Body of pancreas (tissue), 4 donors: ENCODE data around the gene WWOX. TPM values are rescaled to one million over a fixed set of nuclear protein-coding genes. Genes with fewer than 3 reads are reported as not detected.

Experiments
- ATAC-seq: fragments of 150-250 bp; one replicate; pipeline ENCODE4 v1.9.1; 2016
- DNase-seq, 4 donors: peaks; one replicate each; pipeline ENCODE4 v3.0.0-alpha.2; 2019
- H3K27ac ChIP-seq, 4 donors: fragments of 200-600 bp; sonication (generic); 1 replicate in 3 of 4; 2 replicates in 1 of 4; pipeline versions ENCODE4 v1.5.1 to v1.6.1; 2016 to 2019; ENCODE audit warnings: mild to moderate bottlenecking in 1 of 4, mixed read lengths in 1 of 4, moderate library complexity in 1 of 4
- H3K27me3 ChIP-seq, 2 donors: fragments of 200-600 bp; sonication (generic); one replicate each; pipeline ENCODE4 v1.6.0; 2016; ENCODE audit warnings: mild to moderate bottlenecking in 1 of 2
- H3K36me3 ChIP-seq, 2 donors: fragments of 200-600 bp; sonication (generic); replicated peaks in 1 of 2; 2 replicates each; pipeline ENCODE4 v1.5.1; 2016; ENCODE audit warnings: low read depth in 2 of 2; ENCODE audit not compliant: insufficient read depth in 1 of 2
- H3K4me1 ChIP-seq: fragments of 200-600 bp; sonication (generic); one replicate; pipeline ENCODE4 v1.6.0; 2016
- H3K4me3 ChIP-seq, 2 donors: fragments of 200-600 bp; sonication (generic); 1 replicate in 1 of 2; 2 replicates in 1 of 2; pipeline ENCODE4 v1.5.1; 2016 to 2019
- H3K9me3 ChIP-seq, 3 donors: fragments of 200-600 bp; sonication (generic); 1 replicate in 2 of 3; 2 replicates in 1 of 3; pipeline ENCODE4 v1.5.1; 2016
- CTCF ChIP-seq, 7 experiments: fragments of 450-650 bp in 4 of 7; fragments of 200-600 bp in 3 of 7; sonication (generic) in 3 of 7; IDR thresholded peaks; one replicate each; pipeline ENCODE4 v1.5.1; 2016 to 2019; ENCODE audit warnings: antibody characterized with exemption in 7 of 7
- POLR2A ChIP-seq, 3 donors: fragments of 450-650 bp; IDR thresholded peaks; one replicate each; pipeline ENCODE4 v1.6.1; 2016; ENCODE audit warnings: antibody characterized with exemption in 3 of 3, mild to moderate bottlenecking in 2 of 3
- WGBS, 2 donors: methylation state at CpG; one replicate each; pipeline ENCODE4 v1.1.5; 2017; 5-methylcytosine and 5-hydroxymethylcytosine counted together
- intact Hi-C: fragments of 100-400 bp; cut with DNase I; formaldehyde crosslinking; loops from one replicate; pipeline ENCODE4 v1.15.1; 2023
- total RNA-seq, 2 donors: library from RNA; depleted of rRNA; stranded (reverse); fragments of >200 nt; gene quantifications; one replicate each; pipeline ENCODE4 v1.1.0, GENCODE V29; 2016

The WWOX gene
- total RNA-seq, 2 donors from 2014 or later, result 52.7 to 67.2 TPM

- H3K27ac ChIP-seq, result no peak overlapping the region
- WGBS, 2 donors, result 80 to 89% methylated on average over 9 of the region's 9 CpGs
- no peak for TF ChIP-seq POLR2A (IDR thresholded peaks at IDR 0.05)
- TF ChIP-seq CTCF (IDR thresholded peaks at IDR 0.05), result no peak
- intact Hi-C loops, result no loop called here
- H3K9me3 ChIP-seq, result no peaks in the 10 kb centered on the region
- H3K36me3 ChIP-seq, result no peaks in the 10 kb centered on the region
- no peak overlapping the region for H3K4me3 ChIP-seq
- no peak for DNase-seq
- H3K27me3 ChIP-seq, result no peaks in the 10 kb centered on the region
- no peak for ATAC-seq
- peaks cover 17% of the 10 kb centered on the region for H3K4me1 ChIP-seq
Measured at GRCh38 chr16:78659216-78659615, 559.8 kb downstream of the WWOX start.

GRCh38 chr16:78659668-78660217 lies 560.3 kb downstream of the WWOX start:
- Histone ChIP-seq H3K9me3 (no peaks in the 10 kb centered on the region), H3K36me3 (no peaks in the 10 kb centered on the region), H3K27me3 (no peaks in the 10 kb centered on the region), H3K4me3 (no peak overlapping the region), H3K27ac (no peak overlapping the region), H3K4me1 (peaks cover 16% of the 10 kb centered on the region)
- ATAC-seq, result no peak
- WGBS, 2 donors, result 55 to 61% methylated on average over 3 of the region's 3 CpGs
- intact Hi-C loops, result no loop called here
- TF ChIP-seq POLR2A (IDR thresholded peaks at IDR 0.05) (no peak), CTCF (IDR thresholded peaks at IDR 0.05) (no peak)
- no peak for DNase-seq

DNA sequence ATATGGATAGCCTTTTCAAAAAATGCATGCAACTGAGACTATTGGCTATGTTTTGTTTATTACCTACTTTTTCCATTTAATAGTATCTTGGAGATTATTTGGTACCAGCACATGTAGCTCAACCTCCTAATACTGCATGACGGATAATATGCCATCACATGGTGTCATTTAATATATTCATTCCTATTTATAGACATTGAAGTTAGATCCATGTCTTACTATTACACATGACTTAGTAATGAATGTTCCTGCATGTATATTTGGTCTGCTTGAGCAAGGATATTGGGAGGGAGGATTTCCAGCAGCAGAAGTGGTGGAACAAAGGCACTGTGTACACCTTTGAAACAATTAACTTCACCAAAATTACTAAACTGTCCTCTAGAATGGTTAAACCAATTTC lies 561.3 kb downstream of the WWOX start:
- ATAC-seq (no peak), DNase-seq (no peak)
- intact Hi-C loops, result no loop called here
- no peaks in the 10 kb centered on the region for H3K9me3 ChIP-seq
- no peak for TF ChIP-seq CTCF (IDR thresholded peaks at IDR 0.05)
- no peak for TF ChIP-seq POLR2A (IDR thresholded peaks at IDR 0.05)
- no peak overlapping the region for H3K4me3 ChIP-seq
- H3K4me1 ChIP-seq, result peaks cover 5% of the 10 kb centered on the region
- no peak overlapping the region for H3K27ac ChIP-seq
- 92 to 94% methylated on average over 1 of the region's 1 CpG for WGBS, 2 donors
- no peaks in the 10 kb centered on the region for H3K27me3 ChIP-seq
- no peaks in the 10 kb centered on the region for H3K36me3 ChIP-seq

DNA sequence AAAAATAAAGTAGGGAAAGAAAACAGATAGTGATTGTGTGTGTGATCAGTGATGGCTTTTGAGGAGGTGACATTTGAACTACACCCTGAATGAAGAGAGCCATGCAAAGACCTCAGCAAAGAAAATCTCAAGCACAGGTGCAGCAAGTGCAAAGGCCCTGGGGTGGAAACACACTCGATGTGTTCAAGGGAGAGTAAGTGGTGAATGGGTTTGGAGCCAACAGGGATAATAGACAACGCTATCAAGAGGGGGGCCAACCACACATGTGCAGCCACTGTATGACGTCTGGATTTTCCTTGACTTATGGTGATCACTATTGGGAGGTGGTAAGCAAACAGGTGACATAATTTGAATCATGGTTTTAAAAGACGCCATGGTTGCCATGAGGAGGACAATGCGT lies 564.2 kb downstream of the WWOX start:
- Histone ChIP-seq H3K27ac (no peak overlapping the region), H3K27me3 (no peaks in the 10 kb centered on the region), H3K9me3 (no peaks in the 10 kb centered on the region), H3K36me3 (no peaks in the 10 kb centered on the region), H3K4me3 (no peak overlapping the region), H3K4me1 (no peaks in the 10 kb centered on the region)
- WGBS, 2 donors, result 93 to 96% methylated on average over 5 of the region's 5 CpGs
- ATAC-seq, result no peak
- intact Hi-C loops, result no loop called here
- no peak for TF ChIP-seq CTCF (IDR thresholded peaks at IDR 0.05)
- no peak for TF ChIP-seq POLR2A (IDR thresholded peaks at IDR 0.05)
- no peak for DNase-seq
